Cerebellar nuclear complex (tissue), 1 donor: ENCODE measurements around the gene FOSL1.

Experiments used
- DNase-seq, 2 experiments: peaks; one replicate each; lab custom pipeline; 2025; lab: John Stamatoyannopoulos, UW

Gene FOSL1

DNA sequence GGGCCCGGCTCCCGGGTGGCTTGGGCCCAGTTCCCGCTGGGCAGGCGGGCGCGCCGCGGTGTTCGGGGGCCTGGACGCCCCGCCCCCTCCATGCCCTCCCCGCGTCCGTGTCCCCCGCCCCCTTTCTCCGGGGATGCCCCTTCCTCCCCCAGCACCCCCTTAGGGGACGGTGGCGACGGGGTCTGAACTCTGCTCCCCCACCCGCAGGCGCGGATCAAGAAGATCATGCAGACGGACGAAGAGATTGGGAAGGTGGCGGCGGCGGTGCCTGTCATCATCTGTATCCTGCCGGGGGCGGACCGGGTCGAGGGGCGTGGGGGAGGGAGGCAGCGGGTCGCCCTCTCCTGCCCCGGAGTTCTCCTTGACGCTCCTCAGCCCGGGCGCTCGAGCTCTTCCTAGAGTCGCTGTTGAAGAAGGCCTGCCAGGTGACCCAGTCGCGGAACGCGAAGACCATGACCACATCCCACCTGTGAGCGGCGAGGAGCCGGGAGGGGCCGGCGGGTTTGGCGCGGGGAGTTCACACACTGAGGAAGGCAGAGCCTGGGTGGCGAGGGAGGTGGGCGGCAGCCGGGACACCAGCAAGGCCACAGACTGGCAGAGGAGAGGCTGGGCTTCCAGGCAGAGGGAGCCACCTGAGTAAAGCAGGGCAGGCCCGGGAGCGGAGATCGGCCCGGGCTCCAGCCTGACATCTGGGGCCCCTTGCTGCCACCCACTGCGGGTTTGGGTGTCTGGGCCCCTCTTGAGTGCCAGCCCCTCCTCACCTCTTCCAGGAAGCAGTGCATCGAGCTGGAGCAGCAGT, 19.6 kb upstream of the FOSL1 start:
- DNase-seq: no peak

DNA sequence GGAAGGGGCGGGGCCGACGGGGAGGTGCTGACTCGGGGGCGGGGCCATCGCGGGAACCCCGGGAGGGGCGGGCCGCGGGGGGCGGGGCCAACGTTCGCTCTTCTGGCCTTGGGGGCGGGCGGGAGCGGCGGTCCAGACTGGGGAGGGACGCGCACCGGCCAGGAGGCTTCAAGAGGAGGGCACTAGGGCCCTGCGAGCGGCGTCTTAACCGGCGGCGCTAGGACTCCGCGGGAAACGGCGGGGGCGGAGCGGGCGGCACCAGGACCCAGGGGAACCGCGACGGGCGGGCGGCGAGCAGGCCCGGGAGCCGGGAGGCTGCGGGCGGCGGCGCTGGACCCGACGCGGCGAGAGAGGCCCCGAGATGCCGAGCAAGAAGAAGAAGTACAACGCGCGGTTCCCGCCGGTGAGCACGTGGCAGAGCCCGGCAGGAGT, 19.0 kb upstream of the FOSL1 start, which contains the start of gene DRAP1:
Gene DRAP1 (plus strand): TSS at position 286 of the 432 bp plus-strand sequence. CDS start 76 bp downstream, at position 362.
- peak; percentile 90 to 95 for DNase-seq

DNA sequence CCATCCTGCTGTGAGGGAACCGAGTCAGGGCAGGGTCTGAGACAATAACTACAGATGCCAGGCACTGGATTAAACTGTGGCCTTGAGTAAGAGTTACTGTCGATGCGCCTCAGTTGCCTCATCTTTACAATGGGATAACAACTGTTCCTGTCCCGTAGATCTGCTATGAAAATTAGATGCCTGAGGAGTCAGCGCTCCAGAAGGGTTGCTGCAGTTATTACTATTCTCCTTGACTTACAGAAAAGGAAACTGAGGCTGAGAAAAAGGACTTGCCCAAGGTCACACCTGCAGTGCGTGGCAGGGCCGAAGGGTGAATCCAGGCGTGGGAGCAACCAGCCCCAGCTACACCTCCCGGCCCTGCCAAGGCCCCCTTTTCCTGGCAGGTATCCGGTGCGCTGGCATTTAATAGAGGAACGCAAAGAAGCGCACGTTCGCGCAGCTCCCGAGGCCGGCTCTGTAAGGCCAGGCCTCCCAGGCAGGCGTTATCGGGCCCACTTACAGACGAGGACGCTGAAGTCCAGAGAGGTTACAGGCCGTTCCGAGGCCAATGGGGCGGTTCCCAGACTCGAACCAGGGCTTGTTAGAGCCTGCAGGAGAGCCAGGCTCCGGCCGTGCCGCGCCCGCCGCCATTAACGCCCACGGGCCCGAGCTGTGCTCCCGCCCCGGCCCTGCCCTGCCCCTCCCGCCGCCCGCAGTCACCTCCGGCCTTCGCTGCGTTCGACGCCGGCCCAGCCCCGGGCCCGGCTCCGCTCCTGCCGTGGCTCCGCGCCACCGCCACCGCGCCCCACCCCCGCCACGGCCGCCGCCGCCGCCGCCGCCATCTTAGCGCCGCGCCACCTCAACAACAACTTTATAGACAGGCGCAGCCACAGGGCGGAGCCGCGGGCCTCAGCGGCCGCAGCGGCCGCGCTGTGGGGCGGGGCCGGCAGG, 18.3 kb upstream of the FOSL1 start, which contains the start of gene C11orf68:
Gene C11orf68 (minus strand): TSS at position 852 of the 930 bp plus-strand sequence. CDS start 31 bp downstream, at position 821.
- no peak for DNase-seq

DNA sequence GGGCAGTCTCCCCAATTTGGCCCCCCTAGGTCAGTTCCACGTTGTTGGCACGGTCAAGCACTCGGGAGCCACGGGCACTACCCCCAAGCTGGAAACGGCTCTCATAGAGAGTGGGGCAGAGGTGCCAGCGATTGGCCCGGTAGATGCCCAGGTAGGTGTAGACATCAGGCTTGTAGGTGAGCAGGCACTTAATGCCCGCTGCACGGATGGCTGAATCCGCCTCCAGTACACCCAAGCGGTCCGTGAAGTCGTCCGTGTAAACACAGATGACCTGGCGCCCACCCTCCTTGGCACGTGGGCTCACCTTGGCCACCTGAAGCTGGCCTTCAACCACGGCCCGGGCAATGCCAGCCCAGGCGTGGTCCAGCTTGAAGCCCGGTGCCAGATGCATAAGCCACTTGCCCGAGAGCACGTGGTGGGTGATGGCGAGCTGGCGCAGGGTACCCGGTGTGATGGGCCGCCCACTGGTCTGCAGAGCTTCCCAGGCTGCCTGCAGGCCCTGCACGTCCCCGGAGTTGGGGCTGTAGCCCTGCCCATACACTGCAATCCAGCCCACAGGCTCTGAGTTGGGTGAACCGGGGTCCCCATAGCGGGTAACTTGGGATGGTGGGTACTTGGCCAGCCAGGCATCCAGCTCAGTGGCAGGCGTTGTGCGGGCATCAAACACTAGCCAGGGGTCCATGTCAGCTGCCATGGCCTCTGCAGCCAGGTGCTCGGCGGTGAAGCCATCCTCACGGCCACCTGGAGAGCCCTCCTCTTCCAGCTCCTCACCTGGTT, 17.4 kb upstream of the FOSL1 start:
- no peak for DNase-seq

DNA sequence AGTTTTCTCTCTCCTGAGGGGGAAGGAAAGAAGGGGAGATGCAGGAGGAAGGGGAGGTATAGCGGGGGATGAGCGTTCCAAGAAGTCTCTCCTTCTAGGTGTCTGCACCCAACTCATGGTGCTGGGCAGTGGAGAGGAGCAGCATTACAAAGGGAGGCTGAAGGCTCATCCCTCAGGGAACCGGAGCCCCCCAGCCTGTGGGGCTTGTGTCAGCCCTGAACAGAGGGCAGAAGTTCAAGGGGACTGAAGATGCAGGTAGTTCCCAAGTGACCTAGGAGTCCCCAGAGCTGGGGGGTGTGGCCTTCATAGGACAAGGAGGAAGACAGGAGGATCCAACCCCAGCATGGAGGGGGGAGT, 16.9 kb upstream of the FOSL1 start:
- no peak for DNase-seq

DNA sequence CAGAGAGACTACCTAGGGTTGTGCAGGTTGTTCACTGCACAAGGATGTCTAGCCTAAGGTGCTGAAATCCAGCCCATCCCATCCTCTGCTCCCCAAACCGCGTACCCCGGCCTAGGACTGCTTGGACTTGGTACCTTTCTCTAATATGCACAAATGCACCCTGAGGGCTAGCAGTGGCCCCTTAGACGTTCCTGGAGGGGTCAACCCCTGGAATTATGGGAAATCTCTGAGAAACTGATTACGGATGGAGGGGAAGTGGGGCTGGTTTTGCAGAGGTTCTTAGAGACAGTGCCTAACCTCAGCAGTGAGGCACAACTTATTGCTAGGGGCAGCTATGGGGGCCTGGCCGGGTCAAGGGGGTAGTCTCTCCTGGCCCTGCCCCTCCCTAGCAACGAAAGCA, 16.2 kb upstream of the FOSL1 start:
- no peak for DNase-seq

DNA sequence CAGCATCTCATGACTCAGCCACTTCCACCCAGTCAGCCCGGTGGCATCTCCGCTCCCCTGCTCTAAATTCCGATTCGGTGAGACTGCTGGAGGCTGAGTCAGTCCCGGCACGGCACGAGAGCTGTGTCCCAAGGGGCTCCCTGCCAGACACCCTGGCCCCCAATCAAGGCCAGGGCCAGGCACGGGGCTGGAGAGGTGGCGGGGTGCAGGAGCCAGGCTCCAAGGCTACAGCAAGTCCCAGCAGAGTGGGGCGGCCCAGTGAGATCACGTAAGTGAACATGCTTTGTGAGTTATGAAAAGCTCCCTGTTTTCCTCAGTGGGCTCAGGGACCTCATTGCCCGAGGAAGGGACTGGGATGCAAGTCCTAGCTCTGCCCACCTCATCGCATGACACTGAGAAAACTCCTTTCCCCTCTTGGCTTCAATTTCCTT, 15.6 kb upstream of the FOSL1 start:
- no peak for DNase-seq

DNA sequence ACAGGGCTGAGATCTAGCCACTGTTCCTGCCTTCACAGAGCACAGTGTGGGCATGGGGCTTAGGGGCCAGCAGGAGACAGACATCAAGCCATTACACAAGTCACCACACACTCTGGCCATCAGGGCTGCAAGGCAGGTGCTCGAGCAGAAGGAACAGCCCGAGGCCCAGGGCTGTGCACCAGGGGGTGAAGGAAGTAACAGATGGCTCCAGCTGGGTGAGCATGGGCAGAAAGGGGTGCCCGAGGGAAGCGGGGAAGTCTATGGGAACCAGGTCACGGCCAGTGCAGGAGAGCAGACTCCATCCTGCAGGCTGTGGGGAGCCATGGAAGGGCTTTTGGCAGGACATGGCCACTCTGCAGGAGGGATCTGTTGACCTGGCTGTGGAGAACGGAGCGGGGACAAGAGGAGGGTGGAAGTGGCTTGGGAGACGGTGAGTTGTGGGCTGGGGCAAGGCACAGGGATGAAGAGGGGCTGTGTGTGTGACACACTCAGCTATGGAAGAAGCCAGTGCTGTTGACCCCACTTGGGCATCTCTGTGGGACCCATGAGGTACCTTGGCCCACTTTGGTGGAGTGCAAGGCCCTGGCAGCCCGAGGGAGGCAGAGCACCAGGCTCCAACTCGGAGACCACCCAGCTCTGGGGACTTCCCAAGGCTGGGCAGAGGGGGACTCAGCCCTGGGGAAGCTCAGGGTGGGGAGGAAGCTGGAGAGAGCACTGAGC, 15.1 kb upstream of the FOSL1 start:
- DNase-seq: peak; percentile 69 to 74

DNA sequence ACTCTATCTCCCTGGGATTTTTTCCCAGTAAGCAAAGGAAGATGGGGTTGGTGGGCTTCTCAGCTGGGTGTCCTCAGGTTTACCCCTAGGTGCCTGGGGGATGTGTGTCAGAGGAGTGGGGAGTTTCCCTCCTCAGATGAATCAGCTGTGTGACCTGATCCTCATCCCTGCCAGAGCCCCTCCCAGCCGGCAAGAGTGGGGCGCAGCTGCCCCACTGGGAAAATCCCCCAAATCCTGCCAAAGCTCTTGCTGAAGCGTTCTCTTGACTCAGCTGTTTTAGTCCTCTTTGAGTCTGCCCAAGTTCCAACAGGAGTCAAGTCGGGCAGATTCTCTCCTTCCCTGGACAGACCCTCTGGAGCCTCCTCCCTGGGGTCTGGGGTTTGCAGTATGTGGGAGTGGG, 12.7 kb upstream of the FOSL1 start:
- no peak for DNase-seq

DNA sequence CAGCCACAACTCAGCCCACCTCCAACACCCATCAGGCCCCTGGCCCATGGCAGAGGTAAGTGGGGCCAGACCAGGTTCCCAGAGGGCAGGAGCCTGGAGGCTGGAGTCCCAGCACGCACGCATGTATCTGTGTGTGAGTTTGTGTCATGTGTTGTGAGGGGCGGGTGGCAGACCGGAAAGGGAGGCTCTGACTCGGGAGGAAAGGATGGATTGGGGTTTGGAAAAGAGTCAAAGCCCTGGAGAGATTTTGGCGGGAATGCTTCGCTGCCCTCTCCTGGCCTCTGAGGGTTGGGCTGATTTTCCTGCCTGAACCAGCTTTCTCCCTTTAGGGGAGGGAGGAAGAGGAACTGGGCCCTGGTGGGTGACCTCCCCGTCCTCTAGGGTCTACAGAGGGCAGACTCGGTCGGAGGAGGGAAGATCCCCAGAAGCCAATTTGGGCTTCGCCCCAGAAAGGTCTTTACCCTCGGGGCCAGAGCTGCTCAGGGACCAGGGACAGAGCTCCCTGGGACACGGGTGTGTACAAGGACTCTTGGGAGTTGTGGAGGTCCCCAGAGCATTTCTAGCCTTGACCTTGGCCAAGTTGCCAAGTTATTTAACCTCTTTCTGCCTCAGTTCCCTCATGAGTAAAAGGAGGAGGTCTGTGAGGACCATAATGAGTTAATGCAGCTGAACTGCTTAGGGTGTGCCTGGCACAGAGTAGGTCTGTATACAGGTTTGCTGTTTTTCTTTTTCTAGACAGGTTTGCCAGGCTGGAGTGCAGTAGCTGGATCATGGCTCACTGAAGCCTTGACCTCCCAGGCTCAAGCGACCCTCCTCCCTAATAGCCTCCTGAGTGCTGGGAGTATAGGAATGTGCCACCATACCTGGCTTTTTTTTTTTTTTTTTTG, 11.7 kb upstream of the FOSL1 start:
- DNase-seq: peak in 1 of 2 experiments; percentile 40

DNA sequence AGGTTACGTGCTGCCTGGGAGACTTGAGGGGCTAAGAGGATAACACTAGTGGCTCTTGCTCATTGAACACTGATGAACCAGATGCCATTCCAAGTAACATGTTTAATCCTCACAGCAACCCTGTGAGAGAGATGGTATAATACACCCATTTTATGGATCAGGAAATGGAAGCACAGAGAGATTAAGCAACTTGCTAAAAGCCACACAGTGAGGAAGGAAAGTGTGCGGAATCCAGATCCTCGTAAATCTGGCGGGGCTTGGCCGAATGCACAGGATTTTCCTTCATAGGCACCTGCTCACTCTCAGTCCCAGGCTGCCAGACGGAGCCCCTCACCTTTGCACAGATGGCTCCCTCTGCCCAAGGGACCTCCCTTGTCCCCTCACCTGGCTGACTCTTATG, 7.7 kb upstream of the FOSL1 start:
- DNase-seq: no peak

DNA sequence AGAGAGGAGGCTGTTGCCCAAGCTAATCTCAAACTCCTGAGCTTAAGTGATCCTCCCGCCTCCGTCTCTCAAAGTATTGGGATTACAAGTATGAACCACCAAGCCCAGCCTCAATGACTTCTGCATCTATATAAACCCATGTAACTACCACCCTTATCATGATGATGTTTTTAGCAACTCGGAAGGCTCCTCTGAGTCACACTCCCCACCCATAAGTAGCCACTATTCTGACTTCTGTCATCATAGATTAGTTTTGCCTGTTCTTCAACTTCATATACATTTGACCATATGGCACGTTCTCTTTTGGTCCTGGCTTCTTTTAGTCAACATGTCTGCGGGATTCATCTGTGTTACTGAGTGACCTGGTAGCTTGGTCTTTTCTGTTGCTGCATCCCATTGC, 6.4 kb upstream of the FOSL1 start:
- no peak for DNase-seq

DNA sequence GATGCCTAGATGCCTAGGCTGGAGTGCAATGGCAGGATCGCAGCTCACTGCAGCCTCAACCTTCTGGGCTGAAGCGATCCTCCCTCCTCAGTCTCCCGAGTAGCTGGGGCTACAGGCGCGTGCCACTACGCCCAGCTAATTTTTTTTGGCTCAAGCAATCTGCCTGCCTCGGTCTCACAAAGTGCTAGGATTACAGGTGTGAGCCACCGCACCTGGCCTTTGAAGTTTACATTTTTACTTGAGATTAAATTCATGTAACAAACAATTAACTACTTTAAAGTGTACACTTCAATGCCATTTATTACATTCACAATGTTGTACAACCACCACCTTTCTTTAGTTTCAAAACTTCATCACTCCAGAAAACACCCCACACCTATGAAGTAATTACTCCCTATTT, 3.5 kb upstream of the FOSL1 start:
- DNase-seq: no peak

DNA sequence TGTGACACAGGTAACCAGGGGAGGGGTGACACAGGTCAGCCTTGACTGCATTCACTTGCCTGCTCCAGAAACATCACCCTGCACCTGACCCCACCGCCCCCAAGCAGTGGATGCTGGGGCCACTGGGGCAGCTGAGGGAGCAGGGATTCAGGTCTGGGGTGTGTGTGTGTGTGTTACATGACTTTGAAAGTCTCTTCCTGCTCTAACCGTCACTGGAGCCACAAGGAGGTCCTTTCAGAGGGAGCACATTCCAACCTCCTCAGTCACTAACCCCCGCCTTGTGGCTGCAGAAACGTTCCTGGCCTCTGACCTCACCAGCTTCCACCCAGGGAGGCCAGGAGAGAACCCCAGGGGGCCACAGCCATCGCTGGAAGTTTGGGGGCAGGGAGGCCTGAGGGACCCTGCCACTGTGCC, 2.9 kb upstream of the FOSL1 start:
- no peak for DNase-seq

DNA sequence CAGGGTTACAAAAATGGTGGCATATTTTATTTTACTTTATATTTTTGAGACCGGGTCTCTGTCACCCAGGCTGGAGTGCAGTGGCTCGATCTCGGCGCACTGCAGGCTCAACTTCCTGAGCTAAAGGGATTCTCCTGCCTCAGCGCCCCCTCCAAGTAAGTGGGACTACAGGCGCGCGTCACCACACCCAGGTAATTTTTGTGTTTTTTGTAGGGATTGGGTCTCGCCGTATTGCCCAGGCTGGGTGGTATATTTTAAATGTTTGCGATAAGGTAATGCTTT, 652 bp upstream of the FOSL1 start:
- no peak for DNase-seq

DNA sequence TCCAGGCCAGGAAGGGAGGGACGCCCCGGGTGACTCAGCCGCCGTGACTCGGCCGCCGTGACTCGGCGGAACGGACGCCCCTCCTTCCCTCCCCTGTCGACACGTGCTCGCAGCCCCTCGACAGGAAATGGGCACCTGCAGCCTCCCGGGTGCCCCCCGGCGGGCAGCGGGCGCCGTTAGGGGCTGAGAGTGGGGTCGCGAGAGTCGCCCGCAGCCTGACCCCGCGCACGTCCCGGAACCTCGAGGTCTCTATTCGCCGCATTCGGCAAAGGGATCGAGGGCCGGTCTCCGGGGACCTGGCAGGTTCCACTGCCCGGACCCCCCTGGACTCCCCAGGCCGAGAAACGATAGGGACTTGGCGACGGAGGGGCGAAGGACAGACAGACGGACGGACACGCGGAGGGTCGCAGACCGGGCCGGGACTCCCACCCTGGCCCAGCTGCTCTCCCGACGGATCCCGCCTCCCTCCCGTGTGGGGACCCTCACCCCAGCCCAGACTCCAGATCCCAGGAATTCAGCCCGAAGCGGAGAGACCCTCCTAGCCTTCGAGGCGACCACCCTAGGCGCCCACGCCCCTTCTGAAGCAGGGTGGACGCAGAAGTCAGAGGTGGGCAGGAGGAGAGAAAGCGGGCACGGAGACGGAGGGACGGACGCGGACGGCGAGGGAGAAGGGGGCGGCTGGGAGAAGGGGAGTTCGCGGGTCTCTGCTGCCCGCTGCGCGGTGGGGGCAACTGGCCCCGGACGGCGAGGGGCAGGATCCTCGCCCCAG, 648 bp downstream of the FOSL1 start:
- DNase-seq: no peak

DNA sequence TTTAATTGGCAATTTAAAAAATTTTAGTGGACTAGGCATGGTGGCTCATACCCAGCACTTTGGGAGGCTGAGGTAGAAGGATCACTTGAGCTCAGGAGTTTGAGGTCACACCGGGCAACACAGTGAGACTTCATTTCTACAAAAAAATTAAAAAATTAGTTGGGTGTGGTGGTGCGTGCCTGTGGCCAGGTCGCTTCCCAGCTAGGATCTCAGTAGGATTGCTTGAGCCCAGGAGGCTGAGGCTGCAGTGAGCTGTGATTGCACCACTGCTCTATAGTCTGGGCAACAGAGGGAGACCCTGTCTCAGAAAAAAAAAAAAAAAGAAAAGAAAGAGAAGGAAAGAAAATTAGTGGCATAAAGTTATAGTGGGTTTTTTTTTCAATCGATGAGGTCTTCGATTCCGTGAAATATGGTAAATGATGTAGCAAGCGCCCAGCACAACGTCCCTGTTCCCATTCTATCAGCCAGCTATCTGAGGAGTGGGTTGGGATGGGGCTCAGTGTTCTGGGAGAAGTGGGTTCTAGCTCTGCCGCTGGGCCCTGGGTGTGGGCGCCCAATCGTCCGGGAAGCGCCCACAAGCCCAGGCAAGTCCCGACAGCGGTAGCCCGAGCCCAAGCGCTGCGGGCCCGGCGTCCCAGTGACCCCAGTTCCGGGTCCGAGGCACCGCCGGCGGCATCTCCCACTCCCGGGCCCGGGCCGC, 1.4 kb downstream of the FOSL1 start:
- DNase-seq: no peak

DNA sequence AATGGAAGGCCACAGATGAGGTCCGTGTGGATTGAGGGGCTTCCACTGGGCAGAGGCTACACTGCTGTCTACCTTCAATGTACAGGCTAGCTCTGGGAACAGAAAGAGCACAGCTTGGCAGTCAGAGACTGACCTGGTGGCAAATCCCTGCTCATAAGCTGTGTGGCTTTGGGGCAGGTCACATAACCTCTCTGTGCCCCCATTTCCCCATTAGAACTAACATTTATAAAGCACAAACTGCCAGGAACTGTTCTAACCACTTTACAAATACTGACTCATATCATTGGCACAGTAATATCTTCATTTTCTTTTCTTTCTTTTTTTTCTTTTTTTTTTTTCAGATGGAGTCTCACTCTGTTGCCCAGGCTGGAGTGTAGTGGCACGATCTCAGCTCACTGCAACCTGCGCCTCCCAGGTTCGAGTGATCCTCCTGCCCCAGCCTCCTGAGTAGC, 3.1 kb downstream of the FOSL1 start:
- no peak for DNase-seq
